NCI-H748 (cell line): ENCODE results near the gene PRSS50.
A peak's percentile ranks its signal among the peaks of the same experiment; 100 is the strongest.

ENCODE experiments used
- DNase-seq: peaks from one replicate; lab custom pipeline; 2025; ENCODE audit not compliant: unreplicated experiment; lab: John Stamatoyannopoulos, UW

The PRSS50 gene

DNA sequence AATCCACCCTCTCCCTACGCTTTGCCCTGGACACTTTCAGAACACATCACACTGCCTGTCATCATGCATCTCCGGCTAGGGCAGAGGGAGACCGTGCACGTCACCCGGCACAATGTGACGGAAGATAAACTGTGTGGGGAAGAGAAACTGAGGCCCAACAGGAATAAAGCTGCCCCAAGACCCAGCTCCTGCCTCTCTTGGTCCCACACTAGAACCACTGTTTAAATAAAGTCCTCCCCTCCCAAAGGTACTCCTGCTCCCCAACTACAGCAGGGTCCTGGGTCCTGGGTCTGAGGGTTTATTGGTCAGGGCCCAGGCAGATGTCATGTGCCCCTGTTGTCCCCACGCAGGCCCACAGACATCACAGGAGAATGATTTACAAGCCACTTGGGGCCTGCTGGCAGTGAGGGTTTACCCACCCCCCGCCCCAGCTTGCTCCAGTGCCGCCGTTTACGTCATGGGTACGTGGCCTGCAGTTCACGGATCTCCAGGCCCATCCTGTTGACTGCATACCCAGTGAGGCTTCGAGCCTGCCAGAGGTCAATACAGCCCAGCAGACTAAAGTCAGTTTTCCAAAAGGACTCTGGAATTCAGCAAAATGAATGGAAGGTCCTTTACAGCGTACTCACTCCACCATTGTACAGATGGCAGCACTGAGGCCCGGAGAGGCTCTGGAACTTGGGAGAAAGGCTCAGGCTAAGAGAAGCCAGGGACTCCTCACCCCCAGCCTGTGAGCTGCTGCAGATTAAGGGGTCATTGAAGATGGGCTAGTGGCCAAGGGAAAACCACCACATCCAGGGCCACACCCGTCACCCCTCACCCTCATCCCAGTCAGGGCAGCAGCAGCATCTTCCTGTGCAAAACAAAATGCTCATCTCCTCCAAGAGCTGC lies 47.4 kb downstream of the PRSS50 start:
- no peak for DNase-seq

DNA sequence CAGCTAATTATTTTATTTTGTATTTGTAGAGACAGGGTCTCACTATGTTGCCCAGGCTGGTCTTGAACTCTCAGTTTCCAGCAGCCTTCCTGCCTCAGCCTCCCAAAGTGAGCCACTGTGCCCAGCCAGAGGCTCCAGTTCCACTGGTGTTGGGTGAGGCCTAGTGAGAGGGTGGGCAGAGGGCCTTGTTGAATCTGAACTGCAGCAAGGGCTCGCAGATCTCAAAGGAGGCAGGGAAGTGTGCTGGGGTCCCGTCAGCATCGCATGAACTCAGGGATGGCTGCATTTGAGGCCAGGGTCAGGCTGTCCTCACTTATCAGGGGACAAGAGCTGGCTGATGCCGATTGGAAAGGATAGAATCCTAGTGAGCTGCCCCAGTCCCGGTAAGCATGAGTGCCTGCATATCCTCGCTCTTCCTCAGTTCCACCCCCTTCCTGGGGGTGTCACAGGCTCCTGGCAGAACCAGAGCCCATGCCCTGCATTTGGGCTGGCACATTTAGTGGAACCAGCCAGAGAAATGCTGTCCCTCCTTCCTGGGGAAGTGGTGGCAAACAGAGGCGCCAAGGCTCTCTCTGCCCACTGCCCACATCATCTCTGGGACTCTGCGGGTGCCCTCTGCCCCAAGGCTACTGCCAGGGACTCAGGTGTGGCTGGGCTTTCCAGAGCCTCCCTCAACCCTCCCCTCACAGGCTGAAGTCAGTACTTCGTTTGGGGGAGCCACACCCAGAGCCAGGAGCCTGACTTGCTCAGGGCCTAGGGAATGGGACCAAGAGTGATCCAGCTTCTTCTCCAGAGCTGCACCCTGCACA lies 48.3 kb downstream of the PRSS50 start:
- no peak for DNase-seq

DNA sequence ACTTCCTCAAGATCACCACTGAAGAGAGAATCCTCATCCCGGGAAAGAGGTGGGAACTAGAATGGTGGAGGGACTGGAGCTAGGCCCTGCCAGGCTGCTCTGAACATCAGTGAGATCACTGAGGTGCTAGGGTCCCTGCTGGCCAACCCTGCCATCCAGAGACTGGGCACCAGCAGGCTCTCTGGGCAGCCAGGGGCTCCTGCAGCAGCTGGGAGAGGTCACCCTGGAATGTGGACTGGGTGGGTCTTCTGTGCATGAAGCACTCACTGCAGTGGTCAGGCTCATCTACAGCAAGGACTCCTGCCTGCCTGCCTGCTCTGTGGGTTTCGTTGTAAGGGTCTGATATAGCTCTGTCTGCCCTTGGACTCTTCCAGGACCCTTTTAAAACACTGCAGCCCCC lies 49.1 kb downstream of the PRSS50 start:
- no peak for DNase-seq

DNA sequence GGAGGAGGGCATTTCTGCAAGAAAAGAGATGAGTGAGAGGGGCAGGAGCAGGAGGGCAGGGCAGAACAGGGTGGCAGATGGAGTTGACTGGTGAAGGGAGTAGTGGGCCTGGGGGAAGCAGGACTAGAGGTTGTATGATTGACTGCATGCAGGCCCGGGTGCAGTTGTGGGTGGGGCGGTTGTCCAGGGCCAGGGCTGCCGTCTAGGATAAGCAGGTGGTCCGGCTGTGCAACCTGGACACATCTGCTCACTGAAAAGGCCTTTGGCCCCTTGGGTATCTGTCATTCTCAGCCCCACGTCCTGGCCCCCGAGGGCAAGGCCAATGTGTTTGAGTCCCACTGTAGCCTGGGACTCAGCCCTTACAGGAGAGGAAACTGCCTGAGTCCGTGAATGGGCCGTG lies 49.6 kb downstream of the PRSS50 start:
- DNase-seq: no peak

DNA sequence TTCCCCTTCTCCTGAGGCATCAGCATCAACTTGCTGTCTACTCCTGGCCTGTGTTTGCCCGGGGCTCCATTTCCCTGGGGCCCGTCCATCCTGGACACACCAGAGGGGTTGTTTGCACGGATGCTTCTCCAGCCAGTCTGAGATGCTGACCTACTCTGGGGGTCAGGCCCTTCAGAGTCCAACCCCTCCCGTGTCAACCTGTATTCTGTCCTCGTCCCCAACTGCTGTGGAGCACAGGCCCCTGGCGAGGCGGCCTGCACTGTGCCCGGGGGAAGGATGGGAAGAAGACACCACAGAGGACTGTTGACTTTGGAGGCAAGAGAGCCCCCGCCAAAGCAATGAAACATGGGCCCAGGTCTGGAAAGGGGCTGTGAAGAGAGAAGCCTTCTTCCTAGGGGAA lies 50.0 kb downstream of the PRSS50 start:
- DNase-seq: no peak

DNA sequence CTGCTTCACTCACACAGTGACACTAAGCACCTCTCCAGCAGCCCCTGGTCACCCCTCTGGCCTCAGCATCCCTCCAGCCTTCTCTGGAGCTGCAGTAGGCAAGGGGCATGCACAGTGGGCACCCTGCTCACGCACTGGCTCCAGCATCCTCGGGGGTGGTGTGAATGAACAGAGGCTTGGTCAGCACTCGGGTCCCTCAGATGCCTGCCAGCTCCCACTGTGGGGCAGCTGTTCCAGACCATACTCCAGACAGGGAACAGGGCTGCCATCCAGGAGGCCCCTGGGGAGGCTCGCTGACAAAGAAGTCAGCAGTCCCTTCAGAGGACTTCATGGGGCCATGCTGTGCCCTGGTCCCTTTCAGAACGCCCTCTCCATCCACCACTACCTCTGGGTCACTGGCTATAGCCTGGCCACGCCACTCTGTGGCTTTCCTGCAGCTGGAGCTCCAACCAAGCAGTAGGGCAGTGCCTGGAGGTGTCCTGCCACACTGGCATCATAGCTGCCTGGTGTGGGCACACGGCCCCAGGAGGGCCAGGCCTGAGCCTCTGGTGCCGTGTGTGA lies 50.5 kb downstream of the PRSS50 start:
- DNase-seq: no peak

DNA sequence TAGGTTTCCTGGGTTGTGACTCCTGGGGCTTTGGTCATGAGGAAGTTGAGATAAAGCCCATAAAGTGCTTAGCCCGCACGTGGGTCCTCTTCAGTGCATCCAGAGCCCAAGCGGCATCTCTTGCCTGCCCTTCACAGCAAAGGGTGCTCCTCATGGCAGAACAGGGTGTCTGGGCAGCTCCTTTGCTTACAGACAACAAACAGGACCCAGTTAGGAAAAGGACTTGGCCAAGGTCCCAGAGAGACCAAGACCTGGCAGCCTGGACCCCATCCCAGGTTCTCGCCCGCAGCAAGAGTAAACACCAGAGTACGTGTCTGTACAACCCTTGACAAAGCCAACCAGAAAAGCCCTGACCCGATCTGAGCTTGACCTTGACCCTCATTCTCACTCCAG lies 51.2 kb downstream of the PRSS50 start:
- DNase-seq: no peak

DNA sequence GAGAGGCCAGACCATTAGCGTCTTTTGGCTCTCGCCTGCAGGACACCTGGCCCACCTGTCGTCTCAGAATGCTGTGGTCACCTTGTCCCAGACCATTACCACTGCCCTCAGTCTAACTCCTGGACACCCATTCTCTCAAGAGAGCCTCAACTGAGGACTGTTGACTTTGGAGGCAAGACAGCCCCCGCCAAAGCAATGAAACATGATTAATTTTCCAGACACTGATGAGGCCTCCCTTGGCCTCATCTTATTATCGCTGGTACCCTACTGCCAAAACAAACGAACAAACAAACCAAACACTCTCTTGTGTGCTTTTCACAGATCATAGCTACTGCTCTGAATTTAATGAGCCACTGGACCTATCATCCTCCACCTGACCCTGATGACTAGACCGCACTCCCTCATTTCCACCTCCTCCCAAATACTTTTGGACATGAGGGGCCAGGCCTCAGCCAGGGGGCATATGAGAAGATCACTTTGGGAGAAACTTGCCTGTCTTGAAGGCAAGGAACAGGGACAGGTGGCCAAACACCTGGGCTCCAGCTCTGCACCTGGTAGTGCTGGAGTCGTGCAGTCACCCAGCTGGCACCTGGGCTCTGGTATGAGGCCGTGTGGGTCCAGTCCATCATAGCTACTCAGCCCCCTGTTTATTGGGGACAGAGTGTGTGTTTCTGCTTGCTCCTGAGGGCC lies 51.8 kb downstream of the PRSS50 start:
- DNase-seq: peak; percentile 78

DNA sequence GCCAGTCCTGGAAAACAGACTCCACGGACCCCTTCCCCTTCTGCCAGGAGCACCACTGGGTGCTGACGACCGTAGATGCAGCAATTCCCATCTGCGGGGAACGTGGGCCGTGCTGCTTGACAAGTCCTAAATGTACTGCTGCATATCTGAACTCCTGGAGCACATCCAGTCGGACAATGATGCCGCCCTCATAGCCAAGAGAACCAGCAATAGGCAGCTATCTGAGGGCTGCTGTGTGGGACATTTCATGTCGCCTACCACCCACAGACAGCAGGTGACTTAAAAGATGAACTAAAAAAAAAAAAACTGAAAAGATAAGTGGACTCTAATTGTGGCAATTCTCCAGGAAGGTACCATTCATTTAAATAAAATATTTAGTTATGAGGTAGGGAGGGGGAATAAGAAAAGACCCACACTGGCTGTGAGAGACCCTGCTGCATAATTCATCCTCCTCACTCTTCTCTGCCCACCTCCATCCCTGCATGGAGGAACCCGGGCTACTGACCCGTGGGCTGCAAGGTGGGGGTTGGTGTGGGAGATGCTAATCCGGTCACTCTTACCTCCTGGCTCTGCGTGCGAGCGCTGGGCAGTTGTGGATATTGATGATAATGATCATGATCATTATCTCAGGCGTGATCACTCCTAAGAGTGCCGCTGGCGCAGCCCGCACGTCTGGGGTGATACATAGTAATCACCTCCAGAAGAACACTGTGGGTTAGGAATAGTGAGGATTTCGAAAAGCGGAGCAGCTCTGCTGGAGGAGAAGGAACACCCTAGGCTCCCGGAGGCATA lies 52.5 kb downstream of the PRSS50 start:
- DNase-seq: peak; percentile 66

DNA sequence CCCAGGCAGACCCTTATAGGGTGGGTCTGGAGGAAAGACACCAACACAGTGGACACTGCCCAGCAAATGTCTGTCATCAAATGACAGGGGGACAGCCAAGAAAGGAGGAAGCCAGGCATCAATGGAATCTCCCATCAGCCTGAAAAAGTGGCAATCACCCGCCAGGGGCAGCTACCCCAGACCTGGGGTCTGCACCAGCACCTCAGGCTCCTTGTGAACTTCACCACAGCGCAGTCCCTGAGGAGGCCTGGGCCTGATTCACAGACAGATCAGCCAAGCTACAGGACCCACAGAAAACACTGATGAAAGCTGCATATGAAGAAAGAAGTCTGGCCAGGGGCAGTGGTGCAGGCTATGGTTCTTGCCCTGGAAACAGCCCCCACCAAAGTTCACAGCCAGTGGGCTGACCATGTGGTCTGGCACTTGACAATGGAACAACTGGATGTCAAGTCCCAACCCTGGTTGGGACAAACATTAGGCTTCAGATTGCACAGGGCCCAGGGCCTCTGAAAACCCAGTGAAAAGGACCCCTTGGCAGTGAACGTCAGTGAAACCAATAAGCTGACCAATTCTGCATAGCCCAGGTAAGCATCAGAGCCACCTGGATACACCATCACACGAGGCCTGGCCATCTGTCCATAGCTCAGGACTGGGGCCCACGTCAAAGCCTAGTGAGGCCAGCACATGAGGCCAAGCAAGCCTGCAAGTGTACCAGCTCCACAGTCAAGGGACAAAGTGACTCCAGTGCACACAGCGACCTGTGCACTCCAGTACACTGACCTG lies 53.3 kb downstream of the PRSS50 start:
- peak; percentile 7 for DNase-seq

DNA sequence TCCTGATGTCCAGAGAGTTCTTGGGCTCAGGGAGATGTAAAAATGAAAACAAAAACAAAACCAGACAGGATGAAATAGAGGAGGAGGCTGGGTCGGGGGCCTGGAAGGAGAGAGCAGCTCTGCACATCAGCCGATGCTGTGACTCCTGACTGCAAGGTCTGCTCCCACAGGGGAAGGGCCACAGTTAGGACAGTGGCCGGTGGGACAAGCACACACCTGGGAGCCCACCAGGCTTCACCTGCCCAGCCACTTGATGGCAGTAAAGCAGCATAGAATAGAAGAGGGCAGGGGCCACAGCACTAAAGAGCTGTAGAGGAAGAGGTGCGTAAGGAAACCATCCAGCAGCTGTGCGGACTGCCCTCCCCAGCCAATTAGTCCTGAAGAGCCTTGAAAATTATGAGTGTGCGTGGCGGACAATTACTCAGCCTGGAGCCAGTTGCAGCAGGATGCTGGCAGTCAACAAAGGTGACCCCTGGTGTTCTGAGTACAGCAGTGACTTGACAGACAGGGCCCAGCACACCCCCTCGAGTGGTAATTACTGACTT lies 54.0 kb downstream of the PRSS50 start:
- peak; percentile 96 for DNase-seq

DNA sequence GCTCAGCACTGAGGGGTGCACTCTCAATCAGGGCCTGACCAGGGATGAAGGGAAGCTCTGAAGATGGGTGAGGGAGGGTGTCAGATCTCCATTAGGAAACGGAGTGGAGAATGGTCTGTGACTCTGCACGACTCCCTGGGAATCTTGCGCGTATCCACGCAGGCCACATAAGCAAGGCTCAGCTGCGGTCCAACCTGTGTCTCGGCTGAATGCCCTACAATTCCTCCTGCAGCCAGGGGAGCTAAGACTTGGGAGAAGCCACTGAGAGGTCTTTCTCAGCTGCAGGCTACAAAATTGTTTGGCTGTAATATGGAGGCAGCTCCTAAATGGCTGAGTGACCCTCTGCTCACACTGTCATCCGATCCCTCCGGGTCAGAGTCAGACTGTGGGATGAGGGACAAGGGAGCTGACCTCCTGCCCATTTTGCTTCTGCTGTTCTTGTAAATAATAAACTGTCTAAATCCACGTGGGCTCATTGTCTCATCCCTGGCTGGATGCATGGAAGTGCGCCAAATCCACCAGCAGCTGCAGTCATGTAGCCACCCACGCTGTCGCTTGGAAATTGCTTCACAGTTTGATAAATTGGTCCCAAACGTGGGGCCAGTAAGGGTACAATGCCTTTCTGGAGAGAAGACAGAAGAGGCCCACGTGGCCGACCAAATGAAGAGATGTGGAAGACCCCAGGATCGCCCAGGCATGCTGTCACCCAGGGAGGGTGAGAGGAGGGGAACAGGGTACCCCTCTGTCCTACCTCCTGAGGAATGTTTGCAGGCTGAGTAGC lies 54.7 kb downstream of the PRSS50 start:
- peak; percentile 48 for DNase-seq
